Stomach (tissue), 9 donors: ENCODE results near the gene MBP. TPM values are rescaled to one million over a fixed set of nuclear protein-coding genes. Genes with fewer than 3 reads are reported as not detected.

Experiments
- DNase-seq, 2 donors: peaks; one replicate each; pipeline versions ENCODE4 v3.0.0 to v3.0.0-alpha.2; 2013 to 2019
- H3K27ac ChIP-seq, 5 donors: fragments of 200-600 bp in 4 of 5; sonication (generic) in 4 of 5; one replicate each; pipeline ENCODE4 v1.5.1; 2013 to 2019; ENCODE audit warnings: mild to moderate bottlenecking in 1 of 5, moderate library complexity in 1 of 5
- H3K27me3 ChIP-seq, 3 donors: fragments of 200-600 bp; sonication (generic); one replicate each; pipeline ENCODE4 v1.5.1; 2017 to 2019; ENCODE audit warnings: mixed run types in 1 of 3
- H3K36me3 ChIP-seq, 4 donors: fragments of 200-600 bp; sonication (generic); 1 replicate in 3 of 4; 2 replicates in 1 of 4; pipeline ENCODE4 v1.5.1; 2016 to 2019
- H3K4me1 ChIP-seq, 4 donors: fragments of 200-600 bp; sonication (generic); one replicate each; pipeline ENCODE4 v1.5.1; 2016 to 2019
- H3K4me3 ChIP-seq, 4 donors: fragments of 200-600 bp; sonication (generic) in 3 of 4; one replicate each; pipeline ENCODE4 v1.5.1; 2016 to 2019; ENCODE audit warnings: mild to moderate bottlenecking in 1 of 4
- H3K9me3 ChIP-seq, 4 donors: fragments of 200-600 bp; sonication (generic); one replicate each; pipeline ENCODE4 v1.5.1; 2016 to 2019
- EP300 ChIP-seq: sonication (generic); formaldehyde crosslinking; IDR thresholded peaks from one replicate; pipeline ENCODE4 v1.6.1; 2017; ENCODE audit warnings: antibody characterized with exemption
- POLR2A ChIP-seq, 4 donors: fragments of 450-650 bp; IDR thresholded peaks; one replicate each; pipeline ENCODE4 v1.6.1; 2016; ENCODE audit warnings: antibody characterized with exemption in 4 of 4, control low read depth in 2 of 4, mild to moderate bottlenecking in 1 of 4, moderate library complexity in 1 of 4
- POLR2AphosphoS5 ChIP-seq, 3 donors: sonication (generic); formaldehyde crosslinking; IDR thresholded peaks; one replicate each; pipeline ENCODE4 v1.6.1; 2016; ENCODE audit warnings: antibody characterized with exemption in 3 of 3
- WGBS, 5 donors: extraction: QIAGEN DNeasy Blood & Tissue Kit in 3 of 5; methylation state at CpG; one replicate each; pipeline versions ENCODE4 v1.1.5 to v1.1.7; 2013 to 2018; 5-methylcytosine and 5-hydroxymethylcytosine counted together
- intact Hi-C: fragments of 100-400 bp; cut with DNase I; formaldehyde crosslinking; loops from one replicate; pipeline ENCODE4 v1.15.1; 2023; ENCODE audit warnings: low total_unique reads
- polyA plus RNA-seq, 3 donors: library from polyadenylated mRNA; stranded (reverse); fragments of 200-250 nt; gene quantifications; one replicate each; pipeline ENCODE4 v1.2.3, GENCODE V29; 2013
- total RNA-seq, 5 donors: library from RNA; depleted of rRNA; stranded (reverse); fragments of >200 nt; gene quantifications; one replicate each; pipeline versions ENCODE4 v1.1.0 to v1.2.3, GENCODE V29; 2014 to 2016
- TF ChIP-seq, protein P1 (sequence below), 7 experiments: fragments of 450-650 bp in 4 of 7; fragments of 200-600 bp in 3 of 7; sonication (generic) in 3 of 7; IDR thresholded peaks; one replicate each; pipeline ENCODE4 v1.5.1; 2016 to 2019; ENCODE audit warnings: antibody characterized with exemption in 7 of 7, control low read depth in 2 of 7, mild to moderate bottlenecking in 1 of 7
- donor health status: healthy with polysubstance abuse.
- donor health status: Bipolar disorder and iron deficiency.
- donor health status: healthy.

The MBP gene
- total and polyA plus RNA-seq, 8 donors, result 7.9 to 407 (median 33.3) TPM

DNA sequence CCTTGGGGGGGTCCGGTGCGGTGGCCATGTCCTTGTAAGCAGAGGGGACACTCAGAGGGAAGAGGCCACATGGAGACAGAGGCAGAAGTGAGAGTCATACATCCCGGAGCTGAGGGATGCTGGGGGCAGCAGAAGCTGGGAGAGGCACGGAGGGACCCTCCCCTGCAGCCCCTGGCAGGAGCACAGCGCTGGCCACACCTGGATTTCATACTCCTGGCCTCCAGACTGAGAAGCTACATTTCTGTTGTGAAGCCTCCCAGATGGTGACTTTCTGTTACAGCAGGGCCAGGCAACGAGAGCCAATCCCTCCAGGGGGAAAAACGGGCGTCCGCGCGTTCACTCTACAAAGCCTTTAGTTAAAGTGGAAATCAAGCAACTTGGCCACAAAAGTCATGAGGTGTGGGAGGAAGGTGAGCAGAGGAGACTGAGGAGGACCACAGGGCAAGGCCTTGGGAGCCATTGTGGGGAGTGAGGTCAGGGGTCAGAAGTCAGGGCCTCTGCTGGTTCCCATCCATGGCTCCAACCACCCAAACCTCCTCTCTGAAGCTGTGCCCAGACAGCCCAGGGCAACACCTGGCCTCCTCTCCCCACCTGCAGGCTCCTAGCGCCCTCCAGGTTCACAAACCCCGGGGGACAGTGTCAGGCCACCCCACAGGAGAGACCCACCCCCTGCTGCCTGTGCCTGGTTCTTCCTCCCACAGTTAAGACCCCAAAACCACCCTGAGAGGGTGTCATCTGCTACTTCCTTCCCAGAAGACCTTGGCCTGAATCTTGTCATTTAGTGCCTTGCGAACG, 4.5 kb upstream of the MBP start:
- intact Hi-C loops, result no loop called here

DNA sequence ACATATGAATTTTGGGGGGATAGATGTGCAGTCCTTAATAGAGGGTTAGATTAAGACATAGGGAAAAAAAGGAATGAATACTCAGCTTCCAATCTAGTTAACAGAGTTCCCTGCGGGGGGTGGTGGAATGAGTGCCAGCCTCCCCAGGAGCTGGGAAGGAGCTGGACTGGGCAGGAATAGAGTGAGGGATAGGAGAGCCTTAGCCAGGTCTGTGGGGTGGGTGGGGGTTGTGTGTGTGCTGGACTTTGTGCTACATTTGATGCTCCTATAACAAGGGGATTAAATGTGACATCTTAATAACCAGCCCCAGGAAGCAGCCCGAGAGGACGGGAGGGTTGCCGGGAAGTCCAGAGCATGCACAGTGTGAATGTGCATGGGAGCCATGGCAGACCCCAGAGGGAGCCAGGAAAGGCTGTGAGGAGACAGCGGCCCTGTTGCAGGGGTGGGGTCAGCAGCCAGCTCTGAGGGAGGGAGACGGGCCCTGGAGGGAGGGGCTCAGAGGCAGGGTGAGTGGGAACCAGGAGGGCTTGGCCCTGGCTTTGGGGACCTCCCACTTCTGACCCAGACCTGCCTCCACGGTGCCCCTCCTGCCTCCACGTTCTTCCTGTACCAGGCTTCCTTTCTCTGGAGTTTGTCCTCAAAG, 3.6 kb upstream of the MBP start:
- WGBS, 5 donors, result 86 to 94% (median 92%) methylated on average over 8 of the region's 8 CpGs
- no peaks in the 10 kb centered on the region for H3K36me3 ChIP-seq

More for the DNA sequence above, 4.5 kb upstream of the MBP start:
- 79 to 95% (median 89%) methylated on average over 9 to 15 of the region's 15 CpGs for WGBS, 5 donors
- no peak for TF ChIP-seq POLR2AphosphoS5 (IDR thresholded peaks at IDR 0.05)
- Histone ChIP-seq H3K9me3 (no peaks in the 10 kb centered on the region), H3K36me3 (no peaks in the 10 kb centered on the region), H3K4me1 (peaks cover 18 to 34% (median 28%) of the 10 kb centered on the region in 4 donors), H3K27me3 (no peaks in the 10 kb centered on the region), H3K27ac (peak overlapping the region in 1 of 5 donors; percentile 39), H3K4me3 (no peak overlapping the region)
- no peak for DNase-seq

DNA sequence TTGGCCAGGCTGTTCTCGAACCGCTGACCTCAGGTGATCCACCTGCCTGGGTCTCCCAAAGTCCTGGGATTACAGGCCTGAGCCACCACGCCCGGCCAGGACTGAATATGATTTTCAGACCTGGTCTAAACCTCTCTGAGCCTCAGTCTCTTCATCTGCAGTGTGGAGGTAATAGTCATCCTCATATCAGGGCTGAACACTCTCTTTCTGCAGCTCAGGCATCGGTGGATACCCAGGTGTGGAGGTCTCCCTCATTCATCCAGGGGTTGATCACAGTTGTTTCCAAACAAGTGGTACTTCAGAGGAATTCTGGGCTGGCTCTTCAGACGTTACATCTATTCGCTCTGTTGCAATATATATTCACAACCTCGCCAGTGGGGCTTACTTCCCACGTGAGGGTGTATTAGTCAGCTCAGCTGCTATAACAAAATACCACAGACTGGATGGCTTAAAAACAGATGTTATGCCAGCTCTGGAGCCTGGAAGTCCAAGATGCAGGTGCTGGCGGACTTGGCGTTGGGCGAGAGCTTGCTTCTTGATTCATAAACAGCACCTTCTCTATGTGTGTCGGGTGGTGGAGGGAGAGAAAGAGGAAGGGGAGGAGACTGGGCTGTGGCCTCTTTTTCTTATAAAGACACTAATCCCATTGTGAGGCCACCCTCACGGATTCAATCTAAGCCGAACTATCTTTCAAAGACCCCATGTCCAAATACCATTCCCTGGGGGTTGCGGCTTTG, 2.9 kb upstream of the MBP start:
- intact Hi-C loops, result no loop called here
- peaks cover 18 to 50% (median 36%) of the 10 kb centered on the region in 4 donors for H3K4me1 ChIP-seq
- 82 to 98% (median 96%) methylated on average over 16 of the region's 16 CpGs for WGBS, 5 donors
- no peaks in the 10 kb centered on the region for H3K27me3 ChIP-seq
- no peak for DNase-seq
- H3K9me3 ChIP-seq, result no peaks in the 10 kb centered on the region
- no peak for TF ChIP-seq EP300
- no peak for TF ChIP-seq POLR2AphosphoS5 (IDR thresholded peaks at IDR 0.05)
- no peak for TF ChIP-seq POLR2A (IDR thresholded peaks at IDR 0.05)
- TF ChIP-seq, protein P1, sequence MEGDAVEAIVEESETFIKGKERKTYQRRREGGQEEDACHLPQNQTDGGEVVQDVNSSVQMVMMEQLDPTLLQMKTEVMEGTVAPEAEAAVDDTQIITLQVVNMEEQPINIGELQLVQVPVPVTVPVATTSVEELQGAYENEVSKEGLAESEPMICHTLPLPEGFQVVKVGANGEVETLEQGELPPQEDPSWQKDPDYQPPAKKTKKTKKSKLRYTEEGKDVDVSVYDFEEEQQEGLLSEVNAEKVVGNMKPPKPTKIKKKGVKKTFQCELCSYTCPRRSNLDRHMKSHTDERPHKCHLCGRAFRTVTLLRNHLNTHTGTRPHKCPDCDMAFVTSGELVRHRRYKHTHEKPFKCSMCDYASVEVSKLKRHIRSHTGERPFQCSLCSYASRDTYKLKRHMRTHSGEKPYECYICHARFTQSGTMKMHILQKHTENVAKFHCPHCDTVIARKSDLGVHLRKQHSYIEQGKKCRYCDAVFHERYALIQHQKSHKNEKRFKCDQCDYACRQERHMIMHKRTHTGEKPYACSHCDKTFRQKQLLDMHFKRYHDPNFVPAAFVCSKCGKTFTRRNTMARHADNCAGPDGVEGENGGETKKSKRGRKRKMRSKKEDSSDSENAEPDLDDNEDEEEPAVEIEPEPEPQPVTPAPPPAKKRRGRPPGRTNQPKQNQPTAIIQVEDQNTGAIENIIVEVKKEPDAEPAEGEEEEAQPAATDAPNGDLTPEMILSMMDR (IDR thresholded peaks at IDR 0.05), result no peak
- H3K4me3 ChIP-seq, result no peak overlapping the region
- H3K36me3 ChIP-seq, result no peaks in the 10 kb centered on the region
- H3K27ac ChIP-seq, result no peak overlapping the region

More for the DNA sequence above, 3.6 kb upstream of the MBP start:
- peak overlapping the region in 1 of 5 donors; percentile 41 for H3K27ac ChIP-seq
- no peak for DNase-seq
- H3K4me3 ChIP-seq, result no peak overlapping the region
- intact Hi-C loops, result no loop called here
- no peaks in the 10 kb centered on the region for H3K9me3 ChIP-seq
- H3K4me1 ChIP-seq, result peaks cover 18 to 43% (median 32%) of the 10 kb centered on the region in 4 donors
- TF ChIP-seq POLR2AphosphoS5 (IDR thresholded peaks at IDR 0.05) (no peak), POLR2A (IDR thresholded peaks at IDR 0.05) (no peak), EP300 (no peak)
- TF ChIP-seq, protein P1 (IDR thresholded peaks at IDR 0.05), result no peak
- H3K27me3 ChIP-seq, result no peaks in the 10 kb centered on the region

DNA sequence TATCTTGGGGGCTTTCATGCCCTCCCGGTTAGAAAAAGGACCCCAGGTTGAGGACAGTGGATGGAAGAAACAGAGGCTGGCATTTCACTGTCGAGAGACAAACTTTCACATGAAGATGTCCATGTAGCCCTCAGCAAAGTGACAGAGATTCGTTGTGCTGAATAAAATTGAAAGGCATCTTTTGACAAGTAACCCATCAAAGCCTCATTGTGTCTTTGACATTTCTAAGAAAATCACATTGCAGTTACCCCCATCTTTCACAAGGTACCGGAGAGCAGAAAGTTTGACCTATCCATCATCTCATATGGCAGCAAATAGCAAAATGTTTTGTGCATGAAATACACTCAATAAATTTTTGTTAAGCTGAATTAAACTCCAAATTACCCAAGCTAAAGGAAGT, 2.0 kb upstream of the MBP start:
- Histone ChIP-seq H3K27ac (peak overlapping the region in 3 of 5 donors; percentile 96 to 99 (median 98)), H3K4me1 (peaks cover 18 to 59% (median 41%) of the 10 kb centered on the region in 4 donors), H3K36me3 (no peaks in the 10 kb centered on the region), H3K27me3 (no peaks in the 10 kb centered on the region), H3K9me3 (no peaks in the 10 kb centered on the region), H3K4me3 (no peak overlapping the region)
- TF ChIP-seq, protein P1 (IDR thresholded peaks at IDR 0.05), result no peak
- TF ChIP-seq EP300 (no peak), POLR2AphosphoS5 (IDR thresholded peaks at IDR 0.05) (no peak), POLR2A (IDR thresholded peaks at IDR 0.05) (no peak)
- intact Hi-C loops, result no loop called here
- no peak for DNase-seq
- 73 to 87% (median 73%) methylated on average over 4 of the region's 4 CpGs for WGBS, 5 donors
